Endothelial cell of umbilical vein (primary cell): ENCODE results near the gene LHX1.

ENCODE experiments used
- CTCF ChIP-seq, 2 donors: IDR thresholded peaks; 1 replicate in 1 of 2; 2 replicates in 1 of 2; pipeline ENCODE4 v1.5.1; 2011; ENCODE audit warnings: low read length in 2 of 2, mild to moderate bottlenecking in 2 of 2, moderate library complexity in 2 of 2, control low read depth in 1 of 2, inconsistent platforms in 1 of 2, low read depth in 1 of 2; ENCODE audit not compliant: insufficient read depth in 1 of 2; ENCODE audit errors: extremely low read depth in 1 of 2
- EZH2 ChIP-seq: IDR thresholded peaks from 2 replicates; pipeline ENCODE4 v1.6.1; 2012; ENCODE audit warnings: borderline replicate concordance, low read depth, mild to moderate bottlenecking, moderate library complexity, low read length, inconsistent platforms; ENCODE audit not compliant: severe bottlenecking
- FOS ChIP-seq: IDR thresholded peaks from 2 replicates; pipeline ENCODE4 v1.6.1; 2011; ENCODE audit warnings: mild to moderate bottlenecking, low read length, moderate library complexity, borderline replicate concordance; ENCODE audit not compliant: insufficient read depth
- JUN ChIP-seq: IDR thresholded peaks from 2 replicates; pipeline ENCODE4 v1.6.1; 2011; ENCODE audit warnings: borderline replicate concordance, low read depth; ENCODE audit not compliant: insufficient read length, insufficient read depth
- MAX ChIP-seq: IDR thresholded peaks from 2 replicates; pipeline ENCODE4 v1.6.1; 2011; ENCODE audit not compliant: insufficient read depth, insufficient read length
- POLR2A ChIP-seq: IDR thresholded peaks from 2 replicates; pipeline ENCODE4 v1.6.1; 2012; ENCODE audit warnings: low read depth, mild to moderate bottlenecking, control low read depth, low read length
- POLR2AphosphoS5 ChIP-seq: IDR thresholded peaks from 2 replicates; pipeline ENCODE4 v1.6.1; 2012; ENCODE audit warnings: low read depth, mild to moderate bottlenecking, control low read depth, low read length, moderate library complexity; ENCODE audit not compliant: insufficient read depth

DNA sequence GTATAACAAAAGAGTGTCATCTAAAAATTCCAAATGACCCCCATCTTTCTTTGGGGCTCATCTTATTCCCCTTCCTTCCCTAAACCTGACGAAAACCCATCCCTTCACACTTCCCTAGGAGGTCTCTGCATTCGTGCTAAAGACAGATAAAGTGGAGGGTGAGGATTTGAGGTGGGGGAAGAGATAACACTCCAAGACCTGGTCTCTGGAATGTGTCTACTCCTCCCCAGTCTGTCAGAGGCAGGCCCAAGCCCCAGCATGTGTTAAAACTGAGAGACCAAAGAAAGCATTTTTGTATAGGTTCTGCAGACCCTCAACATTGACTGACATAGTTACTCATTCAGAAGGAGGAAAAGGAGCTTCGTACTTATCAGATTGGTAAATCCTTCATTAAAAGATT, 11.0 kb upstream of the LHX1 start:
- TF ChIP-seq CTCF (IDR thresholded peaks at IDR 0.05; ENCODE audit: extremely low read depth in 1 of 2, insufficient read depth in 1 of 2, low read depth in 1 of 2, low read length in 2 of 2) (no peak), POLR2AphosphoS5 (no peak), EZH2 (no peak), POLR2A (no peak), FOS (no peak), MAX (no peak), JUN (no peak)
